K562 (cell line): ENCODE results near the gene ZNHIT2. TPM values are rescaled to one million over a fixed set of nuclear protein-coding genes. Genes with fewer than 3 reads are reported as not detected.
A peak's percentile ranks its signal among the peaks of the same experiment; 100 is the strongest.

Experiments used
- CCNT2 ChIP-seq: IDR thresholded peaks from 2 replicates; pipeline ENCODE4 v1.6.1; 2011; ENCODE audit warnings: borderline replicate concordance, low read depth, mild to moderate bottlenecking, moderate library complexity, mixed read lengths, low read length; ENCODE audit not compliant: insufficient read length; ENCODE audit errors: extremely low read depth
- DPF2 ChIP-seq: fragments of 450-650 bp; IDR thresholded peaks from 2 replicates; pipeline ENCODE4 v1.6.1; 2016
- EP300 ChIP-seq: IDR thresholded peaks from 2 replicates; pipeline ENCODE4 v1.6.1; 2012; ENCODE audit warnings: low read length, improper control_type of control experiment
- FOXP1 ChIP-seq: sonication (generic); formaldehyde crosslinking; IDR thresholded peaks from 2 replicates; pipeline ENCODE4 v1.8.0; 2022; ENCODE audit warnings: mild to moderate bottlenecking, missing genetic modification reagents
- KLF6 ChIP-seq: fragments of 250-450 bp; sonication (Bioruptor Pico); IDR thresholded peaks from 2 replicates; pipeline ENCODE4 v1.4.0; 2020; ENCODE audit warnings: mild to moderate bottlenecking, moderate library complexity, borderline replicate concordance
- NEUROD1 ChIP-seq: fragments of 150-350 bp; IDR thresholded peaks from 2 replicates; pipeline ENCODE4 v1.6.1; 2014; ENCODE audit warnings: borderline replicate concordance, low read length, low read depth; ENCODE audit not compliant: partially characterized antibody
- NFYB ChIP-seq: IDR thresholded peaks from 2 replicates; pipeline ENCODE4 v1.6.1; 2011; ENCODE audit warnings: mild to moderate bottlenecking, moderate library complexity; ENCODE audit not compliant: insufficient read length; ENCODE audit errors: extremely low read depth
- PYGO2 ChIP-seq: fragments of 450-650 bp; IDR thresholded peaks from 2 replicates; pipeline ENCODE4 v1.6.1; 2016; ENCODE audit warnings: mild to moderate bottlenecking, missing genetic modification characterization, moderate library complexity, missing compliant biosample characterization
- RFX7 ChIP-seq: fragments of 250-450 bp; sonication (Bioruptor Pico); IDR thresholded peaks from 2 replicates; pipeline ENCODE4 v1.5.1; 2021; ENCODE audit warnings: mild to moderate bottlenecking
- ZNF436 ChIP-seq: fragments of 250-450, 450-650 bp; sonication (Bioruptor Pico); formaldehyde crosslinking; IDR thresholded peaks from 2 replicates; pipeline ENCODE4 v1.7.0; 2020; ENCODE audit warnings: mild to moderate bottlenecking
- ZNF551 ChIP-seq: fragments of 250-450 bp; sonication (Bioruptor Pico); IDR thresholded peaks from 2 replicates; pipeline ENCODE4 v1.5.0; 2021; ENCODE audit warnings: mild to moderate bottlenecking, moderate library complexity
- ZNF57 ChIP-seq: fragments of 450-650 bp; formaldehyde crosslinking; IDR thresholded peaks from 2 replicates; pipeline ENCODE4 v1.4.0; 2020; ENCODE audit warnings: mild to moderate bottlenecking, moderate library complexity
- polyA plus RNA-seq, 8 experiments: library from polyadenylated mRNA; depleted of rRNA in 4 of 8; stranded (reverse) in 5 of 8; unstranded in 3 of 8; fragments of >200 nt; fragmentation: Nextera tagmentation in 2 of 8; fragmentation: Illumina TruSeq in 1 of 8; extraction: Ambion mirVana in 2 of 8; extraction: Trizol in 1 of 8; gene quantifications; 2 replicates each; pipeline versions ENCODE4 v1.2.1 to v1.2.3, GENCODE V29; 2011 to 2014; ENCODE audit warnings: inconsistent platforms in 1 of 8, missing spikeins in 1 of 8
- total RNA-seq, 7 experiments: library from RNA; depleted of rRNA in 6 of 7; stranded (reverse); fragments of >200 nt in 6 of 7; fragmentation: Illumina TruSeq in 2 of 7; extraction: Trizol in 2 of 7; gene quantifications; 2 replicates each; pipeline versions ENCODE4 v1.2.1 to v1.2.3, GENCODE V29; 2011 to 2021; ENCODE audit warnings: low replicate concordance in 1 of 7
- TF ChIP-seq, protein P1 (sequence below): sonication (generic); formaldehyde crosslinking; IDR thresholded peaks from 2 replicates; pipeline ENCODE4 v1.8.1; 2023; ENCODE audit warnings: missing genetic modification reagents, mild to moderate bottlenecking, borderline replicate concordance
- TF ChIP-seq, protein P2 (sequence below): sonication (generic); formaldehyde crosslinking; IDR thresholded peaks from 2 replicates; pipeline ENCODE4 v1.9.0; 2022; ENCODE audit warnings: mild to moderate bottlenecking, missing genetic modification reagents
- TF ChIP-seq, protein P3 (sequence below): sonication (generic); formaldehyde crosslinking; IDR thresholded peaks from 2 replicates; pipeline ENCODE4 v1.8.0; 2023; ENCODE audit warnings: mild to moderate bottlenecking, missing genetic modification reagents
- TF ChIP-seq, protein P4 (sequence below): fragments of 450-650 bp; IDR thresholded peaks from 2 replicates; pipeline ENCODE4 v1.6.1; 2016; ENCODE audit warnings: missing biosample characterization, missing genetic modification characterization
- TF ChIP-seq, protein P5 (sequence below): fragments of 250-450 bp; sonication (Bioruptor Pico); IDR thresholded peaks from 2 replicates; pipeline ENCODE4 v1.9.0; 2021; ENCODE audit warnings: mild to moderate bottlenecking
- TF ChIP-seq, protein P6 (sequence below): fragments of 450-650 bp; IDR thresholded peaks from 2 replicates; pipeline ENCODE4 v1.6.1; 2017; ENCODE audit warnings: mild to moderate bottlenecking, moderate library complexity

ZNHIT2 gene
- total and polyA plus RNA-seq, 9 of the 15 experiments (the other 6 are each of a cell fraction or from before 2014, with no cell fraction given) = 0.08 to 39.0 (median 2.5) TPM

DNA sequence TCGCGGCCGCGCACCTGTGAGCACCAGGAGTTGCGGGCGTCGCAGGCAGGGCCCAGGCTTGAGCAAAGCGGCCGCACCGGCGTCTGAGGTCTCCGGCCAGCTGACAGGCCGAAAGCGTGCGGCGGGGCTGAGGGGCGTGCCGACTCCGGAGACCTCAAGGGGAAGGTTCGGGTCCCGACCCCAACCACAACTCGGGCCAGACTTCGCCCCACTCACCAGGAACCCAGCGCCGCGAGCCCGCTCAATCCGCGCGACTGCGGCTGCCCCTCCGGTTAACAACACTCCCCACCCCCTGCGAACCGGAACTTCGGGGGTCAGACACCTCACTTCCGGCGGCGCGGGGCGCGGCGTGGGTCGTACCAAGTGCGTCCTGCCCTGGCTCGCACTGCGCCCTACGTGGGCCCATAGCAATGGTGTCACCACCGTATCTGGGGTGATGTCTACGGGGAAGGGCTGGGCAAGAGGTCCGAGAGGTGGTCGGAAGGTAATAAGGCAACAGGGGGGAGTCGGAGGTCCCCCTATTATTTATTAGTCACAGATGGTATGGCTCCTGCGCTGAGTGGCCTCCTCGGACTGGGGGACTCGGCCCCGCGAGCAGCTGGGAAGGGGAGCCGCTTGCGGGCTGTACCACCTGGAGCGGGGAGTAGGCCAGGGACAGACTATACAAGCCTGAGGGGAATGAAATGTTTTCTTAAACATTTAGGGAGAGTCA is 16.9 kb upstream of the ZNHIT2 start, which contains the start of gene SYVN1 (continued):
- TF ChIP-seq, protein P1, sequence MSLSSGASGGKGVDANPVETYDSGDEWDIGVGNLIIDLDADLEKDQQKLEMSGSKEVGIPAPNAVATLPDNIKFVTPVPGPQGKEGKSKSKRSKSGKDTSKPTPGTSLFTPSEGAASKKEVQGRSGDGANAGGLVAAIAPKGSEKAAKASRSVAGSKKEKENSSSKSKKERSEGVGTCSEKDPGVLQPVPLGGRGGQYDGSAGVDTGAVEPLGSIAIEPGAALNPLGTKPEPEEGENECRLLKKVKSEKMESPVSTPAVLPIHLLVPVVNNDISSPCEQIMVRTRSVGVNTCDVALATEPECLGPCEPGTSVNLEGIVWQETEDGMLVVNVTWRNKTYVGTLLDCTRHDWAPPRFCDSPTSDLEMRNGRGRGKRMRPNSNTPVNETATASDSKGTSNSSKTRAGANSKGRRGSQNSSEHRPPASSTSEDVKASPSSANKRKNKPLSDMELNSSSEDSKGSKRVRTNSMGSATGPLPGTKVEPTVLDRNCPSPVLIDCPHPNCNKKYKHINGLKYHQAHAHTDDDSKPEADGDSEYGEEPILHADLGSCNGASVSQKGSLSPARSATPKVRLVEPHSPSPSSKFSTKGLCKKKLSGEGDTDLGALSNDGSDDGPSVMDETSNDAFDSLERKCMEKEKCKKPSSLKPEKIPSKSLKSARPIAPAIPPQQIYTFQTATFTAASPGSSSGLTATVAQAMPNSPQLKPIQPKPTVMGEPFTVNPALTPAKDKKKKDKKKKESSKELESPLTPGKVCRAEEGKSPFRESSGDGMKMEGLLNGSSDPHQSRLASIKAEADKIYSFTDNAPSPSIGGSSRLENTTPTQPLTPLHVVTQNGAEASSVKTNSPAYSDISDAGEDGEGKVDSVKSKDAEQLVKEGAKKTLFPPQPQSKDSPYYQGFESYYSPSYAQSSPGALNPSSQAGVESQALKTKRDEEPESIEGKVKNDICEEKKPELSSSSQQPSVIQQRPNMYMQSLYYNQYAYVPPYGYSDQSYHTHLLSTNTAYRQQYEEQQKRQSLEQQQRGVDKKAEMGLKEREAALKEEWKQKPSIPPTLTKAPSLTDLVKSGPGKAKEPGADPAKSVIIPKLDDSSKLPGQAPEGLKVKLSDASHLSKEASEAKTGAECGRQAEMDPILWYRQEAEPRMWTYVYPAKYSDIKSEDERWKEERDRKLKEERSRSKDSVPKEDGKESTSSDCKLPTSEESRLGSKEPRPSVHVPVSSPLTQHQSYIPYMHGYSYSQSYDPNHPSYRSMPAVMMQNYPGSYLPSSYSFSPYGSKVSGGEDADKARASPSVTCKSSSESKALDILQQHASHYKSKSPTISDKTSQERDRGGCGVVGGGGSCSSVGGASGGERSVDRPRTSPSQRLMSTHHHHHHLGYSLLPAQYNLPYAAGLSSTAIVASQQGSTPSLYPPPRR (CRISPR knock-in tag) = peak; percentile 87; the same call in 1 of the 2 replicates
- TF ChIP-seq ZNF57 (no peak), ZNF551 (no peak), KLF6 (CRISPR knock-in tag) (peak; percentile 86; the same call in 1 of the 2 replicates), DPF2 (no peak; the same call in 1 of the 2 replicates), NEUROD1 (peak; percentile 46), FOXP1 (0 out of 2 replicates have a peak, but pooled peaks have one; percentile 5), NFYB (no peak), EP300 (peak; percentile 32; the same call in 1 of the 2 replicates), PYGO2 (tag) (no peak), CCNT2 (peak; percentile 41), ZNF436 (CRISPR knock-in tag) (no peak), RFX7 (no peak)
- TF ChIP-seq, protein P2, sequence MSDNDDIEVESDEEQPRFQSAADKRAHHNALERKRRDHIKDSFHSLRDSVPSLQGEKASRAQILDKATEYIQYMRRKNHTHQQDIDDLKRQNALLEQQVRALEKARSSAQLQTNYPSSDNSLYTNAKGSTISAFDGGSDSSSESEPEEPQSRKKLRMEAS (CRISPR knock-in tag) = peak; percentile 55; the same call in 1 of the 2 replicates
- TF ChIP-seq, protein P3, sequence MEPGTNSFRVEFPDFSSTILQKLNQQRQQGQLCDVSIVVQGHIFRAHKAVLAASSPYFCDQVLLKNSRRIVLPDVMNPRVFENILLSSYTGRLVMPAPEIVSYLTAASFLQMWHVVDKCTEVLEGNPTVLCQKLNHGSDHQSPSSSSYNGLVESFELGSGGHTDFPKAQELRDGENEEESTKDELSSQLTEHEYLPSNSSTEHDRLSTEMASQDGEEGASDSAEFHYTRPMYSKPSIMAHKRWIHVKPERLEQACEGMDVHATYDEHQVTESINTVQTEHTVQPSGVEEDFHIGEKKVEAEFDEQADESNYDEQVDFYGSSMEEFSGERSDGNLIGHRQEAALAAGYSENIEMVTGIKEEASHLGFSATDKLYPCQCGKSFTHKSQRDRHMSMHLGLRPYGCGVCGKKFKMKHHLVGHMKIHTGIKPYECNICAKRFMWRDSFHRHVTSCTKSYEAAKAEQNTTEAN = 0 out of 2 replicates have a peak, but pooled peaks have one; percentile 33
- TF ChIP-seq, protein P4, sequence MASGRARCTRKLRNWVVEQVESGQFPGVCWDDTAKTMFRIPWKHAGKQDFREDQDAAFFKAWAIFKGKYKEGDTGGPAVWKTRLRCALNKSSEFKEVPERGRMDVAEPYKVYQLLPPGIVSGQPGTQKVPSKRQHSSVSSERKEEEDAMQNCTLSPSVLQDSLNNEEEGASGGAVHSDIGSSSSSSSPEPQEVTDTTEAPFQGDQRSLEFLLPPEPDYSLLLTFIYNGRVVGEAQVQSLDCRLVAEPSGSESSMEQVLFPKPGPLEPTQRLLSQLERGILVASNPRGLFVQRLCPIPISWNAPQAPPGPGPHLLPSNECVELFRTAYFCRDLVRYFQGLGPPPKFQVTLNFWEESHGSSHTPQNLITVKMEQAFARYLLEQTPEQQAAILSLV = no peak
- TF ChIP-seq, protein P5, sequence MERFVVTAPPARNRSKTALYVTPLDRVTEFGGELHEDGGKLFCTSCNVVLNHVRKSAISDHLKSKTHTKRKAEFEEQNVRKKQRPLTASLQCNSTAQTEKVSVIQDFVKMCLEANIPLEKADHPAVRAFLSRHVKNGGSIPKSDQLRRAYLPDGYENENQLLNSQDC (CRISPR knock-in tag) = no peak; the same call in 1 of the 2 replicates
- TF ChIP-seq, protein P6, sequence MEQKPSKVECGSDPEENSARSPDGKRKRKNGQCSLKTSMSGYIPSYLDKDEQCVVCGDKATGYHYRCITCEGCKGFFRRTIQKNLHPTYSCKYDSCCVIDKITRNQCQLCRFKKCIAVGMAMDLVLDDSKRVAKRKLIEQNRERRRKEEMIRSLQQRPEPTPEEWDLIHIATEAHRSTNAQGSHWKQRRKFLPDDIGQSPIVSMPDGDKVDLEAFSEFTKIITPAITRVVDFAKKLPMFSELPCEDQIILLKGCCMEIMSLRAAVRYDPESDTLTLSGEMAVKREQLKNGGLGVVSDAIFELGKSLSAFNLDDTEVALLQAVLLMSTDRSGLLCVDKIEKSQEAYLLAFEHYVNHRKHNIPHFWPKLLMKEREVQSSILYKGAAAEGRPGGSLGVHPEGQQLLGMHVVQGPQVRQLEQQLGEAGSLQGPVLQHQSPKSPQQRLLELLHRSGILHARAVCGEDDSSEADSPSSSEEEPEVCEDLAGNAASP = no peak
